Thymus (tissue), 11 donors: ENCODE results near the gene ERC1. TPM values are rescaled to one million over a fixed set of nuclear protein-coding genes. Genes with fewer than 3 reads are reported as not detected.

Source experiments
- DNase-seq, 9 donors: peaks; one replicate each; pipeline ENCODE4 v3.0.0-alpha.2; 2013; ENCODE audit warnings: low spot score in 9 of 9, low read depth in 6 of 9, missing footprints in 1 of 9
- H3K27ac ChIP-seq, 2 donors: one replicate each; pipeline ENCODE4 v1.5.1; 2013; ENCODE audit warnings: control low read depth in 1 of 2, low read depth in 1 of 2, low read length in 1 of 2, mild to moderate bottlenecking in 1 of 2, moderate library complexity in 1 of 2
- H3K27me3 ChIP-seq, 2 donors: one replicate each; pipeline ENCODE4 v1.5.1; 2013; ENCODE audit warnings: low read length in 1 of 2; ENCODE audit not compliant: control insufficient read depth in 2 of 2, insufficient read depth in 1 of 2
- H3K36me3 ChIP-seq, 2 donors: one replicate each; pipeline ENCODE4 v1.5.1; 2013; ENCODE audit warnings: low read length in 1 of 2, mild to moderate bottlenecking in 1 of 2, moderate library complexity in 1 of 2; ENCODE audit not compliant: control insufficient read depth in 2 of 2, insufficient read depth in 2 of 2
- H3K4me1 ChIP-seq, 2 donors: one replicate each; pipeline ENCODE4 v1.5.1; 2013; ENCODE audit warnings: low read length in 2 of 2; ENCODE audit not compliant: control insufficient read depth in 2 of 2, insufficient read depth in 2 of 2
- H3K4me3 ChIP-seq, 2 donors: one replicate each; pipeline ENCODE4 v1.5.1; 2013; ENCODE audit warnings: low read length in 2 of 2, control low read depth in 1 of 2, mild to moderate bottlenecking in 1 of 2
- H3K9me3 ChIP-seq, 2 donors: one replicate each; pipeline ENCODE4 v1.5.1; 2013; ENCODE audit warnings: low read length in 1 of 2, mild to moderate bottlenecking in 1 of 2; ENCODE audit not compliant: control insufficient read depth in 2 of 2, insufficient read depth in 1 of 2
- WGBS: extraction: QIAGEN DNeasy Blood & Tissue Kit; methylation state at CpG from one replicate; pipeline ENCODE4 v1.1.7; 2013; 5-methylcytosine and 5-hydroxymethylcytosine counted together
- polyA plus RNA-seq: library from polyadenylated mRNA; stranded (reverse); fragments of 200-250 nt; gene quantifications from one replicate; pipeline ENCODE4 v1.2.3, GENCODE V29; 2013
- total RNA-seq: library from RNA; stranded (reverse); fragments of 120-200 nt; gene quantifications from one replicate; pipeline ENCODE4 v1.2.4, GENCODE V29; 2013
- donor health status: healthy.

Gene ERC1
- total and polyA plus RNA-seq, 2 donors, result 4.2 to 13.8 TPM

GRCh38 chr12:1518591-1519516, 527.8 kb downstream of the ERC1 start:
- 74% methylated on average over 29 of the region's 29 CpGs for WGBS
- no peak for DNase-seq

GRCh38 chr12:1519642-1520041, 528.6 kb downstream of the ERC1 start:
- no peak for DNase-seq
- Histone ChIP-seq H3K27ac (no peak overlapping the region), H3K27me3 (peaks cover 3 to 45% of the 10 kb centered on the region in 2 donors), H3K36me3 (no peaks in the 10 kb centered on the region), H3K4me1 (no peaks in the 10 kb centered on the region), H3K4me3 (no peak overlapping the region), H3K9me3 (peaks cover 0 to 8% of the 10 kb centered on the region in 2 donors)
- 83% methylated on average over 5 of the region's 5 CpGs for WGBS

More at GRCh38 chr12:1518591-1519516, 527.8 kb downstream of the ERC1 start:
- peaks cover 0 to 8% of the 10 kb centered on the region in 2 donors for H3K9me3 ChIP-seq
- H3K27ac ChIP-seq, result peak overlapping the region in 1 of 2 donors; percentile 31
- peaks cover 3 to 38% of the 10 kb centered on the region in 2 donors for H3K27me3 ChIP-seq
- H3K4me1 ChIP-seq, result no peaks in the 10 kb centered on the region
- H3K4me3 ChIP-seq, result no peak overlapping the region
- H3K36me3 ChIP-seq, result no peaks in the 10 kb centered on the region

- no peak overlapping the region for H3K4me3 ChIP-seq
- H3K36me3 ChIP-seq, result no peaks in the 10 kb centered on the region
- peaks cover 17 to 71% of the 10 kb centered on the region in 2 donors for H3K27me3 ChIP-seq
- DNase-seq, result no peak
- WGBS, result 94% methylated on average over 8 of the region's 8 CpGs
- no peak overlapping the region for H3K27ac ChIP-seq
- no peaks in the 10 kb centered on the region for H3K4me1 ChIP-seq
- peaks cover 0 to 8% of the 10 kb centered on the region in 2 donors for H3K9me3 ChIP-seq
Measured at GRCh38 chr12:1523046-1523445, 532.0 kb downstream of the ERC1 start.

- WGBS, result 71% methylated on average over 13 of the region's 13 CpGs
Measured at GRCh38 chr12:1523558-1524050, 532.6 kb downstream of the ERC1 start.

GRCh38 chr12:1525858-1526257, 534.8 kb downstream of the ERC1 start:
- H3K4me1 ChIP-seq, result no peaks in the 10 kb centered on the region
- H3K4me3 ChIP-seq, result no peak overlapping the region
- no peak overlapping the region for H3K27ac ChIP-seq
- DNase-seq, result no peak
- peaks cover 34 to 73% of the 10 kb centered on the region in 2 donors for H3K27me3 ChIP-seq
- no peaks in the 10 kb centered on the region for H3K36me3 ChIP-seq
- peaks cover 0 to 4% of the 10 kb centered on the region in 2 donors for H3K9me3 ChIP-seq
- 83% methylated on average over 10 of the region's 10 CpGs for WGBS

More at GRCh38 chr12:1523558-1524050, 532.6 kb downstream of the ERC1 start:
- no peaks in the 10 kb centered on the region for H3K36me3 ChIP-seq
- peaks cover 16 to 71% of the 10 kb centered on the region in 2 donors for H3K27me3 ChIP-seq
- no peaks in the 10 kb centered on the region for H3K4me1 ChIP-seq
- no peak overlapping the region for H3K4me3 ChIP-seq
- no peak overlapping the region for H3K27ac ChIP-seq
- DNase-seq, result no peak
- H3K9me3 ChIP-seq, result peaks cover 0 to 7% of the 10 kb centered on the region in 2 donors

GRCh38 chr12:1527789-1528188, 536.8 kb downstream of the ERC1 start:
- DNase-seq, result no peak
- H3K27ac ChIP-seq, result no peak overlapping the region
- H3K9me3 ChIP-seq, result peaks cover 0 to 4% of the 10 kb centered on the region in 2 donors
- peaks cover 53 to 89% of the 10 kb centered on the region in 2 donors for H3K27me3 ChIP-seq
- no peak overlapping the region for H3K4me3 ChIP-seq
- 59% methylated on average over 4 of the region's 4 CpGs for WGBS
- peaks cover 0 to 4% of the 10 kb centered on the region in 2 donors for H3K4me1 ChIP-seq
- H3K36me3 ChIP-seq, result no peaks in the 10 kb centered on the region

- peaks cover 0 to 4% of the 10 kb centered on the region in 2 donors for H3K9me3 ChIP-seq
- no peaks in the 10 kb centered on the region for H3K36me3 ChIP-seq
- H3K4me3 ChIP-seq, result no peak overlapping the region
- H3K27ac ChIP-seq, result no peak overlapping the region
- DNase-seq, result no peak
- H3K27me3 ChIP-seq, result peaks cover 63 to 90% of the 10 kb centered on the region in 2 donors
- 96% methylated on average over 3 of the region's 3 CpGs for WGBS
- peaks cover 3 to 14% of the 10 kb centered on the region in 2 donors for H3K4me1 ChIP-seq
Measured at GRCh38 chr12:1528791-1529190, 537.8 kb downstream of the ERC1 start.

- WGBS, result 65% methylated on average over 11 of the region's 11 CpGs
Measured at GRCh38 chr12:1529228-1529861, 538.3 kb downstream of the ERC1 start.

More at GRCh38 chr12:1529228-1529861, 538.3 kb downstream of the ERC1 start:
- Histone ChIP-seq H3K4me1 (peaks cover 5 to 19% of the 10 kb centered on the region in 2 donors), H3K27me3 (peaks cover 65 to 90% of the 10 kb centered on the region in 2 donors), H3K9me3 (peaks cover 0 to 4% of the 10 kb centered on the region in 2 donors), H3K36me3 (no peaks in the 10 kb centered on the region), H3K4me3 (no peak overlapping the region), H3K27ac (no peak overlapping the region)
- no peak for DNase-seq
